ENCODE data around the gene PGLYRP1.
A peak's percentile ranks its signal among the peaks of the same experiment; 100 is the strongest.

Gene PGLYRP1

GRCh38 chr19:46022431-46023310, at the start of gene PGLYRP1:
TSS of gene PGLYRP1 (minus strand) at chr19:46023053. CDS start at chr19:46023021, 32 bp downstream.
- DNase-seq (ENCODE audit: low spot score): no peak

- DNase-seq (ENCODE audit: low spot score): peak; percentile 30
Observed at GRCh38 chr19:46069806-46070341, 47.0 kb upstream of the PGLYRP1 start.

GRCh38 chr19:46068345-46069258, 45.7 kb upstream of the PGLYRP1 start:
- peak; percentile 23 for DNase-seq (ENCODE audit: low spot score)

GRCh38 chr19:46067691-46068090, 44.8 kb upstream of the PGLYRP1 start:
- DNase-seq (ENCODE audit: low spot score): no peak

GRCh38 chr19:46066471-46066870, 43.6 kb upstream of the PGLYRP1 start:
- DNase-seq (ENCODE audit: low spot score): no peak

GRCh38 chr19:46065486-46066071, 42.7 kb upstream of the PGLYRP1 start:
- DNase-seq (ENCODE audit: low spot score): no peak

GRCh38 chr19:46063201-46063600, 40.3 kb upstream of the PGLYRP1 start:
- no peak for DNase-seq (ENCODE audit: low spot score)

GRCh38 chr19:46060012-46060411, 37.2 kb upstream of the PGLYRP1 start:
- DNase-seq (ENCODE audit: low spot score): no peak

- no peak for DNase-seq (ENCODE audit: low spot score)
Observed at GRCh38 chr19:46058778-46059177, 35.9 kb upstream of the PGLYRP1 start.

GRCh38 chr19:46056536-46056935, 33.7 kb upstream of the PGLYRP1 start:
- no peak for DNase-seq (ENCODE audit: low spot score)

- DNase-seq (ENCODE audit: low spot score): no peak
Observed at GRCh38 chr19:46052896-46053295, 30.0 kb upstream of the PGLYRP1 start.

- DNase-seq (ENCODE audit: low spot score): no peak
Observed at GRCh38 chr19:46049597-46049996, 26.7 kb upstream of the PGLYRP1 start.

- DNase-seq (ENCODE audit: low spot score): no peak
Observed at GRCh38 chr19:46043519-46043918, 20.7 kb upstream of the PGLYRP1 start.

- no peak for DNase-seq (ENCODE audit: low spot score)
Observed at GRCh38 chr19:46042252-46042883, 19.5 kb upstream of the PGLYRP1 start.

- DNase-seq (ENCODE audit: low spot score): no peak
Observed at GRCh38 chr19:46040952-46041500, 18.2 kb upstream of the PGLYRP1 start, which contains the start of gene IGFL4. TSS of gene IGFL4 (minus strand) at chr19:46041002. CDS start at chr19:46040962, 40 bp downstream.

GRCh38 chr19:46040125-46040524, 17.3 kb upstream of the PGLYRP1 start:
- DNase-seq (ENCODE audit: low spot score): no peak

GRCh38 chr19:46036744-46037128, 13.9 kb upstream of the PGLYRP1 start:
- no peak for DNase-seq (ENCODE audit: low spot score)

GRCh38 chr19:46035986-46036743, 13.3 kb upstream of the PGLYRP1 start:
- no peak for DNase-seq (ENCODE audit: low spot score)

- no peak for DNase-seq (ENCODE audit: low spot score)
Observed at GRCh38 chr19:46035546-46035945, 12.7 kb upstream of the PGLYRP1 start.

GRCh38 chr19:46033401-46033800, 10.5 kb upstream of the PGLYRP1 start:
- DNase-seq (ENCODE audit: low spot score): no peak
